ENCODE results near the gene LMO1. TPM values are rescaled to one million over a fixed set of nuclear protein-coding genes. Genes with fewer than 3 reads are reported as not detected.

LMO1 gene
- total and polyA plus RNA-seq, 10 of the 15 experiments (the other 5 are each of a cell fraction or from before 2014, with no cell fraction given): not detected

DNA sequence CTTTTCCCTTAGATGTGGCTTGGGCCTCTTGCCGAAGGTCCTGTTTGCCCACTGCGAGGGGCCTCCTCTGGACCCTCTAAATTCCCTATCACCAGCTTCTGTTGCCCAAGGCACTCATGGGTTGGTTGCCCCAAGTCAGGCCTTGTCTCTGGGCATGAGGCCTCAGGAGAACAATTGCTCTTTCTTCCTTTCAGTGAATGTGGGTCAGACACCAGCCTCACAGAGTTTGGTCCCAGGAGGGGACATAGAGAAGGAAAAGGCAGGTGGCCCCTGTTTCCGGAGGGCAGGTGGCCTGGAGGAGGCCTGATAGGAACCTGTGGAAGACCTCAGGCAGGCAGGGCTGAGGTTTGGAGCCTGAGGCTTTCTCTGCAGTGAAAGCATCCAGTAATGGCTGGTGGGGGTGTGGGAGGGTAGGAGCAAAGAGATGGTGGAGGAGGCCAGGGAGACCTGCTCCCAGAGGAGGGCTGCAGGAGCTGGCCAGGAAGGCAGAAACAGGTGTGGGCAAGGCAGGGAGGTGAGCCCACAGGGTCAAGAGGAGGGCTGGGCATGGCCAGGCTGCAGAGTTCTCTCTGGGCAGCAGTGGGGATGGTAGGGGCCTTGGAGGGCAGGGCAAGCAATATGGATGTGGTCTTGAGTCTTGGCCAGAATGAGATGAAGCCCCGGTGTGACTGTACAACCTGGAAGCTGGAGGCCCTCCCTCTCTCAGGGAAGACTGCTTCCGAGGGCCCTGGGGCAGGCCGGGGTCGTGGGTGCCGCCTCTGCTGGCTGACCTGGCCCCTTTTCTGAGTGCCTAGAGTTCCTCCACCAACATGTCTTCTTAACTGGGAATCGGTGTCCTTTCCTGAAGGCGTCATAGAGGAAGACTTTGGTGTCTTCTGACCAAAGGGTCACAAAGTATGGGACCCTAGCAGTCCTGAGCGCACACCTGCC lies 28.0 kb upstream of the LMO1 start (continued):
- no peak for TF ChIP-seq FOXM1 (IDR thresholded peaks at IDR 0.05; ENCODE audit: low read depth, low read length)
- no peak for TF ChIP-seq ESRRA (IDR thresholded peaks at IDR 0.05; ENCODE audit: low read length)
- TF ChIP-seq IKZF2 (IDR thresholded peaks at IDR 0.05): no peak
- TF ChIP-seq CBX5 (IDR thresholded peaks at IDR 0.05; ENCODE audit: low read depth): no peak

DNA sequence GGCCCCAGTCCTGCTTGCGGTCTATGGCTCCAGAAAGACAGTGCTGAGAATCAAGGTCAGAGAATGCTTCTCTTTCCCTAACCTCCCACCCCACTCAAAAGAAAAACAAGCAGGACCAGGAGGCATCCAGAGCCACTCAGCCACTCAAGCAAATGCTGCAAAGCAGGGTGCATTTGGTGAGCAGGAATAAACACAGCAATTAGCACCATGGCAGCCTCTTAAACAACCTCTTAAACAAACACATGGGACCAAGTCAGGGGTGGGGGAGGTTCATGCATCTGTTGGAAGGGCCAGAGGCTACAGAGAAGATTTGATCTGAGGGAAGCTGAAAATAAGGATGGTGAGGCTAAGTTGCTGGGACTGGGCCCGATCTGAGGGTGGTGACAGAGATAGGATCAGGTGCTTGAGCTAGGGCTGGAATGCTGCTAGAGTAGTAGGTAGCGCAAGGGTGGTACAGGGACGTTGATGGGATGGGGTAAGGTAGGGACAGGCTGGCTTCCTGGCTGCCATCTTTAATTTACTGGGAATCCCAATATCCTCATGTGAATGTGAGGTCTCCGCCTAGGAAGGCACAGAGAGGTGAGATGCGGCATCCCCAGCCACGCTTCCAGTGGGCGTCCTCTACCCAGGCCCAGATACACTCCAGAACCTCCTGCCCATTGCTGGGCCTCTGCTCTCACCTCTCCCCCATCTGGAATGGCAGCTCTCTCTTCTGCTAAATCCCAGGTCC lies 26.6 kb upstream of the LMO1 start:
- WGBS (ENCODE audit: insufficient coverage, insufficient replicate concordance, low lambda C conversion rate, missing lambda C conversion rate): 45% methylated on average over 8 of the region's 8 CpGs
- FAIRE-seq: no peak
- ATAC-seq: no peak
- H3K4me3 ChIP-seq: no peak overlapping the region
- ChIA-PET SMC1A (ENCODE audit: uncharacterized antibody, unreplicated experiment) (no interaction called here), CTCF (no interaction called here), POLR2A (no interaction called here), RAD21 (ENCODE audit: unreplicated experiment) (interaction anchor here (0.6 kb wide), 1 partner anchor 96 kb away, joined by 3 read pairs; no protein-coding TSS in a partner anchor)
- H3K4me1 ChIP-seq (ENCODE audit: control insufficient read depth, insufficient read depth, low read length): no peaks in the 10 kb centered on the region
- no peak for DNase-seq (ENCODE audit: low read depth, low spot score)
- no peak overlapping the region for H3K27ac ChIP-seq (ENCODE audit: control insufficient read depth, insufficient read depth)
- no peak overlapping the region for H3K4me2 ChIP-seq (ENCODE audit: control insufficient read depth, insufficient read depth)
- H3K27me3 ChIP-seq (replicated peaks in 1 of 2; ENCODE audit: control insufficient read depth in 2 of 2, insufficient read depth in 2 of 2, low read length in 1 of 2): peaks cover 2 to 4% of the 10 kb centered on the region in 2 experiments; a peak in 1 of 4 replicates
- no peaks in the 10 kb centered on the region for H3K36me3 ChIP-seq (ENCODE audit: control insufficient read depth in 2 of 2, insufficient read depth in 2 of 2, low read length in 1 of 2)
- BruUV-seq (replicated peaks): no TSS peak
- H3K9ac ChIP-seq (ENCODE audit: control insufficient read depth, insufficient read depth, low read length): no peak overlapping the region
- TF ChIP-seq GATAD2B (conservative IDR thresholded peaks at IDR 0.05; ENCODE audit: low read depth): no peak
- no peak for TF ChIP-seq MTA3 (IDR thresholded peaks at IDR 0.05; ENCODE audit: borderline replicate concordance, low read length)
- no peak for TF ChIP-seq IKZF1 (conservative IDR thresholded peaks at IDR 0.05)
- no peak for TF ChIP-seq ATF7 (IDR thresholded peaks at IDR 0.05; ENCODE audit: low read depth)
- H4K20me1 ChIP-seq (ENCODE audit: control insufficient read depth, insufficient read depth): no peaks in the 10 kb centered on the region; the same call in 1 of the 2 replicates
- H2AFZ ChIP-seq (ENCODE audit: control insufficient read depth, low read depth, low read length): no peak overlapping the region
- H3K9me3 ChIP-seq (replicated peaks; ENCODE audit: control insufficient read depth, insufficient read depth, low read length): no peaks in the 10 kb centered on the region
- intact Hi-C loops (cut with micrococcal nuclease; ENCODE audit: unreplicated experiment) (no loop called here), in situ Hi-C loops (cut with MboI) (no loop called here)
- no peaks in the 10 kb centered on the region for H3K79me2 ChIP-seq (ENCODE audit: control insufficient read depth, insufficient read depth, low read length)

All from GM12878 (cell line).